ENCODE results near the gene TMCC2. TPM values are rescaled to one million over a fixed set of nuclear protein-coding genes. Genes with fewer than 3 reads are reported as not detected.
"Not testable (repeated sequence)": the region's sequence is repeated elsewhere in the genome, so short reads cannot be mapped to it uniquely, and the experiment has no call there.

Gene TMCC2
- total RNA-seq, 1 donor from 2014 or later = 6.2 TPM

GRCh38 chr1:205274041-205274691 is 46.4 kb downstream of the TMCC2 start:
- H3K4me3 Mint-ChIP-seq = no peak overlapping the region
- H3K27me3 Mint-ChIP-seq = no peaks in the 10 kb centered on the region
- H3K9me3 Mint-ChIP-seq = no peaks in the 10 kb centered on the region
- H3K27ac Mint-ChIP-seq = peak overlapping the region; percentile 34
- no peaks in the 10 kb centered on the region for H3K36me3 Mint-ChIP-seq
- no peak for TF ChIP-seq CTCF (conservative IDR thresholded peaks at IDR 0.05)
- DNase-seq (ENCODE audit: extremely low spot score, unreplicated experiment) = no peak
- H3K4me1 Mint-ChIP-seq (ENCODE audit: unreplicated experiment) = no peaks in the 10 kb centered on the region

- H3K4me1 Mint-ChIP-seq (ENCODE audit: unreplicated experiment) = no peaks in the 10 kb centered on the region
- no peak for TF ChIP-seq CTCF (conservative IDR thresholded peaks at IDR 0.05)
- no peak for DNase-seq (ENCODE audit: extremely low spot score, unreplicated experiment)
- H3K27me3 Mint-ChIP-seq = no peaks in the 10 kb centered on the region
- no peaks in the 10 kb centered on the region for H3K9me3 Mint-ChIP-seq
- no peak overlapping the region for H3K4me3 Mint-ChIP-seq
- H3K36me3 Mint-ChIP-seq = no peaks in the 10 kb centered on the region
- no peak overlapping the region for H3K27ac Mint-ChIP-seq
These were observed 47.4 kb downstream of the TMCC2 start for GRCh38 chr1:205275133-205275532.

GRCh38 chr1:205275916-205276688 is 48.4 kb downstream of the TMCC2 start:
- no peak for TF ChIP-seq CTCF (conservative IDR thresholded peaks at IDR 0.05)
- no peak for DNase-seq (ENCODE audit: extremely low spot score, unreplicated experiment)
- Mint-ChIP-seq H3K27ac (no peak overlapping the region), H3K36me3 (no peaks in the 10 kb centered on the region), H3K27me3 (no peaks in the 10 kb centered on the region), H3K4me1 (ENCODE audit: unreplicated experiment) (no peaks in the 10 kb centered on the region), H3K9me3 (no peaks in the 10 kb centered on the region), H3K4me3 (no peak overlapping the region)

GRCh38 chr1:205276689-205277065 is 48.9 kb downstream of the TMCC2 start:
- Mint-ChIP-seq H3K9me3 (no peaks in the 10 kb centered on the region), H3K4me1 (ENCODE audit: unreplicated experiment) (no peaks in the 10 kb centered on the region), H3K27ac (no peak overlapping the region), H3K4me3 (no peak overlapping the region), H3K27me3 (no peaks in the 10 kb centered on the region), H3K36me3 (no peaks in the 10 kb centered on the region)
- no peak for DNase-seq (ENCODE audit: extremely low spot score, unreplicated experiment)
- TF ChIP-seq CTCF (conservative IDR thresholded peaks at IDR 0.05) = no peak

GRCh38 chr1:205279986-205280385 is 52.2 kb downstream of the TMCC2 start:
- Mint-ChIP-seq H3K27me3 (no peaks in the 10 kb centered on the region), H3K27ac (peak overlapping the region; percentile 85), H3K9me3 (no peaks in the 10 kb centered on the region), H3K36me3 (no peaks in the 10 kb centered on the region), H3K4me3 (no peak overlapping the region), H3K4me1 (ENCODE audit: unreplicated experiment) (peaks cover 15% of the 10 kb centered on the region)
- no peak for DNase-seq (ENCODE audit: extremely low spot score, unreplicated experiment)
- no peak for TF ChIP-seq CTCF (conservative IDR thresholded peaks at IDR 0.05)

GRCh38 chr1:205280666-205281395 is 53.1 kb downstream of the TMCC2 start:
- peak overlapping the region; percentile 85 for H3K27ac Mint-ChIP-seq

More at GRCh38 chr1:205280666-205281395, 53.1 kb downstream of the TMCC2 start:
- H3K4me1 Mint-ChIP-seq (ENCODE audit: unreplicated experiment) = peaks cover 21% of the 10 kb centered on the region
- not testable (repeated sequence) for H3K9me3 Mint-ChIP-seq; H3K36me3 Mint-ChIP-seq; DNase-seq (ENCODE audit: extremely low spot score, unreplicated experiment); H3K27me3 Mint-ChIP-seq; H3K4me3 Mint-ChIP-seq
